IMR-90 (cell line): ENCODE measurements around the gene TENM4. TPM values are rescaled to one million over a fixed set of nuclear protein-coding genes. Genes with fewer than 3 reads are reported as not detected.
"Not testable (repeated sequence)": the region's sequence is repeated elsewhere in the genome, so short reads cannot be mapped to it uniquely, and the experiment has no call there.

Source experiments
- ATAC-seq: fragments of 200-7000 bp; cut with Tn5 transposase; 2 replicates; pipeline ENCODE4 v1.9.1; 2020; ENCODE audit warnings: low read depth, mild to moderate bottlenecking, moderate library complexity
- BruUV-seq: library from RNA; stranded (reverse); fragments of 400-500 nt; replicated peaks from 2 replicates; lab custom pipeline; 2021; lab: Mats Ljungman, UMichigan
- CTCF ChIA-PET: fragments of 300-600 bp; formaldehyde crosslinking; extraction: SDS; loops from one replicate; lab custom pipeline; 2021; ENCODE audit warnings: antibody characterized with exemption; lab: Yijun Ruan, JAX
- POLR2A ChIA-PET: fragments of 300-600 bp; sonication (Branson Sonifier 250); formaldehyde crosslinking; loops from one replicate; lab custom pipeline; 2022; ENCODE audit warnings: antibody characterized with exemption; ENCODE audit not compliant: unreplicated experiment; lab: Charles Lee
- DNase-seq: peaks from one replicate; pipeline ENCODE4 v3.0.0; 2013
- H2AFZ ChIP-seq: replicated peaks from 2 replicates; pipeline ENCODE3; 2013; ENCODE audit warnings: low read length, mild to moderate bottlenecking; ENCODE audit not compliant: poor library complexity
- H2AK5ac ChIP-seq: 2 replicates; pipeline ENCODE4 v1.6.1; 2013; ENCODE audit warnings: low read depth, low read length, inconsistent platforms
- H2AK9ac ChIP-seq: replicated peaks from 2 replicates; pipeline ENCODE3; 2013; ENCODE audit warnings: mild to moderate bottlenecking, low read depth, low read length, moderate library complexity; ENCODE audit not compliant: poor library complexity
- H2BK120ac ChIP-seq: 2 replicates; pipeline ENCODE4 v1.6.1; 2013; ENCODE audit warnings: low read depth, low read length, inconsistent platforms
- H2BK15ac ChIP-seq: 3 replicates; pipeline ENCODE4 v1.6.1; 2013; ENCODE audit warnings: low read depth, low read length, inconsistent platforms
- H2BK20ac ChIP-seq: 2 replicates; pipeline ENCODE4 v1.6.1; 2013; ENCODE audit warnings: low read depth, mild to moderate bottlenecking, inconsistent platforms, low read length, moderate library complexity
- H2BK5ac ChIP-seq: 2 replicates; pipeline ENCODE4 v1.6.1; 2013; ENCODE audit warnings: mild to moderate bottlenecking, low read depth, low read length, inconsistent platforms; ENCODE audit not compliant: poor library complexity, severe bottlenecking
- H3K14ac ChIP-seq: replicated peaks from 2 replicates; pipeline ENCODE4 v1.6.1; 2013; ENCODE audit warnings: low read depth, low read length, inconsistent platforms
- H3K18ac ChIP-seq: 2 replicates; pipeline ENCODE4 v1.6.1; 2013; ENCODE audit warnings: low read depth, low read length, control low read depth
- H3K23ac ChIP-seq: 2 replicates; pipeline ENCODE4 v1.6.1; 2013; ENCODE audit warnings: low read depth, low read length, inconsistent platforms
- H3K27ac ChIP-seq: 2 replicates; pipeline ENCODE4 v1.5.1; 2013; ENCODE audit warnings: mild to moderate bottlenecking, control low read depth, low read length; ENCODE audit not compliant: insufficient read depth
- H3K27me3 ChIP-seq: 2 replicates; pipeline ENCODE4 v1.6.1; 2013; ENCODE audit warnings: low read length; ENCODE audit not compliant: control insufficient read depth, insufficient read depth
- H3K36me3 ChIP-seq: 2 replicates; pipeline ENCODE4 v1.6.1; 2013; ENCODE audit warnings: low read length, mixed read lengths; ENCODE audit not compliant: control insufficient read depth, insufficient read depth
- H3K4ac ChIP-seq: 2 replicates; pipeline ENCODE4 v1.6.1; 2013; ENCODE audit warnings: low read depth, low read length, inconsistent platforms
- H3K4me1 ChIP-seq: 2 replicates; pipeline ENCODE4 v1.6.1; 2013; ENCODE audit warnings: low read length, mixed read lengths; ENCODE audit not compliant: control insufficient read depth, insufficient read depth
- H3K4me2 ChIP-seq: 2 replicates; pipeline ENCODE4 v1.6.1; 2013; ENCODE audit warnings: low read depth, mild to moderate bottlenecking, control low read depth, low read length, moderate library complexity
- H3K4me3 ChIP-seq: 2 replicates; pipeline ENCODE4 v1.5.1; 2013; ENCODE audit warnings: low read depth, mild to moderate bottlenecking, control low read depth, low read length, moderate library complexity; ENCODE audit not compliant: insufficient read depth
- H3K56ac ChIP-seq: 2 replicates; pipeline ENCODE4 v1.6.1; 2013; ENCODE audit warnings: low read length, inconsistent platforms; ENCODE audit not compliant: insufficient read depth; ENCODE audit errors: extremely low read depth
- H3K79me1 ChIP-seq, 2 experiments: 2 replicates each; pipeline ENCODE4 v1.6.1; 2013; ENCODE audit warnings: low read length in 2 of 2, inconsistent platforms in 1 of 2, low read depth in 1 of 2
- H3K9ac ChIP-seq: 2 replicates; pipeline ENCODE4 v1.6.1; 2013; ENCODE audit warnings: low read depth, low read length, control low read depth
- H3K9me1 ChIP-seq: 2 replicates; pipeline ENCODE4 v1.6.1; 2013; ENCODE audit warnings: low read length, inconsistent platforms; ENCODE audit not compliant: insufficient read depth
- H3K9me3 ChIP-seq: 2 replicates; pipeline ENCODE4 v1.6.1; 2013; ENCODE audit warnings: low read length; ENCODE audit not compliant: control insufficient read depth, insufficient read depth
- H4K20me1 ChIP-seq: 2 replicates; pipeline ENCODE4 v1.6.1; 2013; ENCODE audit warnings: low read length, inconsistent platforms; ENCODE audit not compliant: insufficient read depth
- H4K5ac ChIP-seq: 2 replicates; pipeline ENCODE4 v1.6.1; 2013; ENCODE audit warnings: mild to moderate bottlenecking, low read depth, low read length, control low read depth
- H4K8ac ChIP-seq, 2 experiments: 2 replicates each; pipeline ENCODE4 v1.6.1; 2013; ENCODE audit warnings: low read depth in 2 of 2, low read length in 2 of 2, control low read depth in 1 of 2, inconsistent platforms in 1 of 2
- H4K91ac ChIP-seq: 2 replicates; pipeline ENCODE4 v1.6.1; 2013; ENCODE audit warnings: low read depth, low read length, inconsistent platforms; ENCODE audit not compliant: insufficient read depth
- WGBS, 2 experiments: methylation state at CpG; one replicate each; pipeline versions ENCODE4 v1.1.5 to v1.1.7; 2013; ENCODE audit warnings: missing lambda C conversion rate in 2 of 2; ENCODE audit not compliant: insufficient read length in 1 of 2; ENCODE audit errors: extremely low coverage in 2 of 2; 5-methylcytosine and 5-hydroxymethylcytosine counted together
- dilution Hi-C: fragments of 300-500 bp; cut with HindIII; formaldehyde crosslinking; loops from one replicate; pipeline ENCODE4 v1.14.3; 2018; ENCODE audit warnings: low sequenced_read_pairs; ENCODE audit not compliant: unreplicated experiment
- in situ Hi-C: fragments of 300-500 bp; cut with MboI; formaldehyde crosslinking; loops from 3 replicates; pipeline ENCODE4 v1.14.3; 2019; ENCODE audit warnings: low sequenced_read_pairs, inconsistent platforms, mixed read lengths
- intact Hi-C: fragments of 100-400 bp; cut with micrococcal nuclease; formaldehyde crosslinking; loops from 2 replicates; pipeline ENCODE4 v1.10.0; 2022
- polyA plus RNA-seq, 3 experiments: library from polyadenylated mRNA; depleted of rRNA; stranded (reverse); fragments of >200 nt; gene quantifications; 2 replicates each; pipeline ENCODE4 v1.2.3, GENCODE V29; 2012; ENCODE audit warnings: low replicate concordance in 1 of 3
- total RNA-seq: library from RNA; depleted of rRNA; stranded (reverse); fragments of >200 nt; gene quantifications from 2 replicates; pipeline ENCODE4 v1.2.3, GENCODE V29; 2012

The TENM4 gene
- total and polyA plus RNA-seq, 2 of the 4 experiments (the other 2 are of a cell fraction): 7.4 to 9.0 TPM

- POLR2A ChIA-PET: not testable (repeated sequence)
Observed at GRCh38 chr11:78879094-78879980, 561.5 kb downstream of the TENM4 start.

More at GRCh38 chr11:78879094-78879980, 561.5 kb downstream of the TENM4 start:
- in situ Hi-C loops, H3K14ac ChIP-seq, H3K27me3 ChIP-seq, intact Hi-C loops, H4K5ac ChIP-seq, dilution Hi-C loops, H2BK15ac ChIP-seq, H3K4me1 ChIP-seq, H3K79me1 ChIP-seq, CTCF ChIA-PET, H4K20me1 ChIP-seq, ATAC-seq, BruUV-seq, H3K27ac ChIP-seq, H2BK120ac ChIP-seq, H3K9me1 ChIP-seq, H2AK5ac ChIP-seq, H4K8ac ChIP-seq, H3K56ac ChIP-seq, DNase-seq, H3K9ac ChIP-seq, H3K23ac ChIP-seq, H3K18ac ChIP-seq, H3K4me3 ChIP-seq, H2AFZ ChIP-seq, H3K36me3 ChIP-seq, H4K91ac ChIP-seq, H3K9me3 ChIP-seq, H2BK20ac ChIP-seq, H3K4me2 ChIP-seq, H3K4ac ChIP-seq, H2AK9ac ChIP-seq, H2BK5ac ChIP-seq: not testable (repeated sequence)
- WGBS, 2 experiments: 97% methylated on average over 11 of the region's 54 CpGs; no CpG with 5 or more reads in 1 of the 2 experiments
